ENCODE measurements around the gene C2CD2L.
"Not testable (repeated sequence)": the region's sequence is repeated elsewhere in the genome, so short reads cannot be mapped to it uniquely, and the experiment has no call there.

C2CD2L gene

DNA sequence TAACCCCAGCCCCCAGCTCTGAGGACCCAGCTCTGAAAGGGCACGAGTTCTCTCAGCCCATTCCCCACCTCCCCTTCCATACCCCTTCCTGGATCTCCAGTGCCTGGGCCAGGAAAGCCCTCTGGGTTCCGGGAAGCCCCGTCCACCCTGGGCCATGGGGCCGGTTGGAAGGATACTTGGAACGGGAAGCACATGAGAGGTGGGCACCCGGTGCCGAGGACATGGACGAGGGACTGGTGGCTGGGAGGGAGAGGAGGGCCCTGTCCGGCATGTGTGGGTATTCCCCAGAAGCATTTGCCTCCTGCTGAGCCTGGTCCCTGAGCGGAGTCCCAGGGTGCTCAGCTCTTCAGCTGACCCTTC is 9.1 kb downstream of the C2CD2L start:
- DNase-seq = no peak

DNA sequence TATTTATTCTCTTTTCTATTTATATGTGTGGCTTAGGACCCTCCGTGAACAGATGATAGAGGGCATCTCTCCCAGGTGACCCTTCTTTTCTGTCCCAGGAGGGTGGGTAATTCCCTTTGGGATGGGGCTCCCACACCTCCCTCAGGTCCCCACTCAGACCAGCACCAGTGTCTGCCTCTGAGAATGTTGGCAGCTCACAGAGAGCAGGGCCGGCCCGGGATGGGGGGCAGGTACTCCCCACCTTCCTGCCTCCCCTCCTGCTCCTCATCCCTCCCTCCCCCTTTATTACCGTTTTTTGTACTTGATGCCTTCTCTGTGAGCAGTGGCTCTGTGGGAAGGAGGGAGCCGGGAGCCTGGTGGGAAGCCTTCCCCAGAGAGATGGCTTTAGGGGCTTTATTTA is 9.5 kb downstream of the C2CD2L start:
- DNase-seq = no peak

DNA sequence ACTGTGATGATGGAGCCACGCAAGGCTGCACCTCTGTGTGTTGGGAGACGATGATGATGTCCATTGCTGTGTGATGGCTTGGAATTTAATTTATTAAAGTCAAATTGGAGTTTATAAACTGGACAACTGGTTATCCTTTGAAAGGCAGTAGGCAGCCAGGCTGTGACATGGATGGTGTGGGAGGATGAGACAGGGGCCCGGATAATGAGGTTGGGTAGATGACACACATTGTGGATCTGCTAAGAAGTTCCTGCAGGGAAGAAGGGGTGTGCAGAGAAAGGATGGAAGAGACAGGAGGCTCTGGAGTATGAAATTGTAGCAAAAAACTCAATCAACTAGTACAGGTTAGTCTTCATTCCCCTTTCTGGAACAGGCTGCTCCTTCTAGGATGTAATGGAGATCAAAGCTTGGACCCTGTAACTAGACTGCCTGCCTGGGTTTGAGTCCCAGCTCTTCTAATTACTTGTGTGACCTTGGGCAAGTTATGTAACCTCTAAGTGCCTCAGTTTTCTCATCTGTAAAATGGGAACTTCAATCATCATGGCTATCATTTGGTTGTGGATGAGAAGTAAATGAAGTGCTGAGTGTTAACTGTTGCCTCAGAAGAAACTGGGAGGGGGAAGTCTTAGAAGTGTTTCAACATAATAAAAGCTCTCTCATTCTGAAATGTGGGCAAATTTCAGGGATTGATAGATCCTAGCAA is 10.0 kb downstream of the C2CD2L start:
- DNase-seq = no peak

DNA sequence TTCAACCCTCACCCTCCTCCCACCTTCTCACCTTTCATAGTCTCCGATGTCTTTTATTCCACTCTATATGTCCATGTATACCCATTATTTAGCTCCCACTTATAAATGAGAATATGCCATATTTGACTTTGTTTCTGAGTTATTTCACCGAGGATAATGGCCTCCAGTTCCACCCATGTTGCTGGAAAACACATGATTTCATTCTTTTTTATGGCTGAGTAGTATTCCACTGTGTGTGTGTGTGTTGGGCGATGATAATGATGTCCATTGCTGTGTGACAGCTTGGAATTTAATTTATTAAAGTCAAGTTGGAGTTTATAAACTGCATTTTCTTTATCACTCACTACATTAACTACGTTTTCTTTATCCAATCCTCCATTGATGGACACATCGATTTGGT is 11.1 kb downstream of the C2CD2L start:
- DNase-seq = no peak

DNA sequence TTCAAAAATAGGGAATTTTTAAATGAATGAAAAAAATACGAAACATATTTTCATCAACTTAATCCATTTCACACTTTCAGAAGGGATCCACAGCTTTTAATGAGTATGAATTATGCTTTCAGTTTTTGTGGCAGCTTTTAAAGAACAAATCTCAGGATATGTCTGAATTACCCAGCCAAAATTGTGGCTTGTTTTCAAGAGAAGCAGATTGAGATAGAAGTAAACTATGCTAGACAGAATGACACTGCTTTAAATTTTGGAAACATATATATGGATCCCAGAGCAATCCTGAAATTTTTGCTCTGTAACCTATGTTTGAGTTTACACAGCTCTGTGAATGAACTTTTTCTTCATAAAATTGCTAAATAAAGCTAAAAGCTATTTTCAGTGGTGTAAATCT is 11.8 kb downstream of the C2CD2L start:
- DNase-seq = no peak

DNA sequence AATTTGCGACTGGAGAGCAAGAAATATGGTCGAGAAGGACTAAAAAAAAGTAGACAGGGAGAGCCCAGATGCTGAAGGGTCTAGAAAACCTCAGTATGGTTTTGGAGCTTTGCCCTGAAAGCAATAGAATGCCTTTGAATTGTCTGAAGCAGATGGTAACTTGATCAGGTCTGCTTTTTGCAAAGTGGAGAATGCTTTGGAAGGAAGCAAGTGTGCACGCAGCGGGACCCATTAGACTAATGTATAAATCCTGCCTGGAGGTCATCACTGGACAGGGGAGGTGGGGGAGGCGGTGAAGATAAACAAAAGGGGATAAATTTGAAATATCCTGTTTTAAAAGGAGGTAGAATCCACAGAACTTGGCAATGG is 13.5 kb downstream of the C2CD2L start:
- peak; percentile 48 for DNase-seq

DNA sequence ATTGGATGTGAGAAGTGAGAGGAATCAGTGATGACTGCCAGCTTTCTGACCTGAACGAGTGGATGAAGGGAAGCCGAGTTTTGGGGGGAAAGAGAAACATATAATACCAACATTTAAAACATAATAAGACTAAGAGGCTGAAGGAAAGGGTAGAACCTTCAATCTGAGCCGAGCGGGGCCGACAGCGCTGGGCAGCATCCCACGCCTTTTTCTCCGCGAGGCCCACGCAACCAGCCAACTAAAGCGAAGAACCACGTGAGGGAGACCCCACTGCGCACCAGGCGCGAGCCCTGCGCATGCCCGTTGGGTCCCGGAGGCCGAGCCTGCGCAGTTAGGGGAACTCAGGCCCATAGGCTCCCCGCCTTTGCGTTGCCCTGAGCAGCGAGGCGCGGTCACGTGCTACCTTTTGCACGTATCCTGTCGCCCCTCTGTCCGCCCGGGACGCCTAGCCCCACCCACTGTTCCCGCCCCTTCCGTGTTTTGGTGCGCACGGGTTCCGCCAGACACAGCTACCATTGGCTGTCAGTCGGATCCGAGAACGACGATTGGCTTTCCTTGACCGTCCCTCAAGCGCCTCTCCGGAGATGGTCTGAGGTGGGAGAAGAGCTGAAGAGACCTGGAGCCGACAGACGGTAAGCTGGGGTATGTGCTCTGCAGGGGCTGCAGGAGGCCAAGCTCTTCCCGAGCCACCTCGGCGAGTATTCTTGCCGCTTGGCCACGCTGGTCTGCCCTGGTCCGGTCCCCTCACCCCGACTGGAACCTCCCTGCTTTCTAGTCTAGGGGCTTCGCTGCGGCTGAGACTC is 14.1 kb downstream of the C2CD2L start, which contains the start of gene HINFP:
Gene HINFP, plus strand, starts transcription at position 573 of the 803 bp plus-strand sequence. CDS start 5,365 bp downstream, outside the sequence.
- DNase-seq = peak; percentile 100

DNA sequence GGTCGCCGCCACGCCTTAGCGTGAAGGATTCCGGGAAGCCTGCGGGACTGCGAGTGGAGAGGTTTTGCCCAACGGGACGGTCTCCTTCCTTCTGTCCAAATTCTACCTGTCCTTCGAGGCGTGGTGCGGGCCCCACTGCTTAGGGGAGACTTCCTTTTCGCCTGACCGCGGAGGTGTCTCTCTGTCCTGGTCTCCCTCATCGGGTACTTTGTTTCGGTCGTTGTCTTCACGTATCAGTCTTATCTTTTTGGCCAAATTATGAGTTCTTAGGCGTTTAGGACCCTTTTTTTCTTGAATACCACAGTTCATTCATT is 14.6 kb downstream of the C2CD2L start:
- DNase-seq = no peak

DNA sequence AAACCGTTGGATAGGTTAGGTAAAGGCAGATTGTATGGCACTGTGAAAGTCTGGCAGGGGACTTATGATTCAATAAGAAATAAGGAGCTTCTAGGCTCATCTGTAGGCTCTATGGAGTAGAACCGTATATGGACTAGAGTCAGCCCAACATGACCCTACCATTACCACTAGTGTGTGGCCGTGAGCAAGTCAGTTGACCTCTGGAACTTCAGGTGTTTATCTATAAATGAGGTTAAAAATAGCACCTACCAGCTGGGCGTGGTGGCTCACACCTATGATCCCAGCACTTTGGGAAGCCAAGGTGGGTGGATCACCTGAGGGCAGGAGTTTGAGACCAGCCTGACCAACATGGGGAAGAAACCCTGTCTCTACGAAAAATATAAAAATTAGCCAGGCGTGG is 18.7 kb downstream of the C2CD2L start:
- no peak for DNase-seq

DNA sequence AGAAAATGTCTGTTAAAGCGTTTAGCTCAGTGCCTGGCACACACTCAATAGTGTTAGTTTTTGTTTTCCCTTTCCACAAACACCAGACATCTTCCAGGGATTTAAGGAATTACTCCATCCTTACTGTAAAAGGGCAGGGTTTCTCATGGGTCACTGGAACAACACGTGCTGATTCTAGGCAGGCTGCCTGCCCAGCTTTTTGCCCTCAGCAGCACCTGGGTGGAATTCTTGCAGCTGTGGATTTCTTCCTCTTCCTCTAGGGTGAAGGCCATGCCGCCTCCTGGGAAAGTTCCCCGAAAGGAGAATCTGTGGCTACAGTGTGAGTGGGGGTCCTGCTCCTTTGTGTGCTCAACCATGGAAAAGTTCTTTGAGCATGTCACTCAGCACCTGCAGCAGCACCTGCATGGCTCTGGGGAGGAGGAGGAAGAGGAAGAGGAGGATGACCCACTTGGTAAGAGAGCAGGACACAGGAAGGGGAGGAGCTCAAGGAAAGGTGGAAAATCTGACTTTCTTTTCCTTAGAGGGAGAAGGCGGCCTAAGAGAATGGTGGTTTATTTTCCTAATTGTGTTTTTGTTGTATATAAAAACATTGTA is 19.6 kb downstream of the C2CD2L start:
- no peak for DNase-seq

DNA sequence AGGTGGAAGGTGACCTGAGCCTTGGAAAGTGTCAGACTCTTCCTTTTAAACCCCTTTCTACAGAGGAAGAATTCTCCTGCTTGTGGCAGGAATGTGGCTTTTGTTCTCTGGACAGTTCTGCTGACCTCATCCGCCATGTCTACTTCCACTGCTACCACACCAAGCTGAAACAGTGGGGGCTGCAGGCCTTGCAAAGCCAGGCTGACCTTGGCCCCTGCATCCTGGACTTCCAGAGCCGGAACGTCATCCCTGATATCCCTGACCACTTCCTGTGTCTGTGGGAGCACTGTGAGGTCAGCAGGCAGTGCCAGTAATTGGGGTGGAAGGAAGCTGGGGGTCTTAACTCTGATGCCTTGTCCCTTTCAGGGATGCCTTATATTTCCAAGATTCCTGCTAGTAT is 23.5 kb downstream of the C2CD2L start:
- no peak for DNase-seq

DNA sequence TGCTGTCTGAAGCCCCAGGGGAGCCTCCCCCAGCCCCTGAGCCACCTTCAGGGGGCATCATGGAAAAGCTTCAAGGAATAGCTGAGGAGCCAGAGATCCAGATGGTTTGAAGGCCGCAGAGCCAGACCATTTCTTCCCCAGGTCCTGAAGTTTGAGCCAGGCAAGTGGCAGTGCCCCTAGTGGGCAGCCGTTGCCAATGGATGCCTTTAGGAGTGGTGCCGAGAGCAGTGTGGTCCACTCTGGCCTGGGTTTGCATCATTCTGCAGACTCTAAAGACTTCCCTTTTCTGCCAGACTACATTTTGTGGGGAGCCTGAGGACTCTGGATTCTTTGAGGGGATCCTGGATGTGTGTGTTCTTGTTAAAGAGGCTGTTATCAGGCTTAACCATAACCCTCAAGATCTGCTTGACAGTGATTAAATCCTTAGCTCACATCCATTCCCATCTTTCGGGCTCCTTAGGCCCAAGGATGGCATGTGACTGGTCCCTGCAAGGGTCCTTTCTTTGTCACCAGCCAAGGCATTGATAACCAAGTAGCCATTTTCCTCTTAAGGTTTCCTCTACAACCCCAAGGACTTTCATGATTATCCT is 27.3 kb downstream of the C2CD2L start:
- no peak for DNase-seq

DNA sequence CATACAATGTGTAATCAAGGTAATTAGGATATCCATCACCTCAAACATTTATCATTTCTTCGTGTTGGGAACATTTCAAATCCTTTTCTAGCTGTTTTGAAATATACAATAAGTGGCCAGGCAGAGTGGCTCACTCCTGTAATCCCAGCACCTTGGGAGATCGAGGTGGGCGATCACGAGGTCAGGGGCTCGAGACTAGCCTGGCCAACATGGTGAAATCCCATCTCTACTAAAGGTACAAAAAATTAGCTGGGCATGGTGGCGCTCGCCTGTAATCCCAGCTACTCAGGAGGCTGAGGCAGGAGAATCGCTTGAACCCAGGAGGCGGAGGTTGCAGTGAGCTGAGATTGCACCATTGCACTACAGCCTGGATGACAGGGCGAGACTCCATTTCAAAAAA is 32.1 kb downstream of the C2CD2L start:
- not testable (repeated sequence) for DNase-seq

DNA sequence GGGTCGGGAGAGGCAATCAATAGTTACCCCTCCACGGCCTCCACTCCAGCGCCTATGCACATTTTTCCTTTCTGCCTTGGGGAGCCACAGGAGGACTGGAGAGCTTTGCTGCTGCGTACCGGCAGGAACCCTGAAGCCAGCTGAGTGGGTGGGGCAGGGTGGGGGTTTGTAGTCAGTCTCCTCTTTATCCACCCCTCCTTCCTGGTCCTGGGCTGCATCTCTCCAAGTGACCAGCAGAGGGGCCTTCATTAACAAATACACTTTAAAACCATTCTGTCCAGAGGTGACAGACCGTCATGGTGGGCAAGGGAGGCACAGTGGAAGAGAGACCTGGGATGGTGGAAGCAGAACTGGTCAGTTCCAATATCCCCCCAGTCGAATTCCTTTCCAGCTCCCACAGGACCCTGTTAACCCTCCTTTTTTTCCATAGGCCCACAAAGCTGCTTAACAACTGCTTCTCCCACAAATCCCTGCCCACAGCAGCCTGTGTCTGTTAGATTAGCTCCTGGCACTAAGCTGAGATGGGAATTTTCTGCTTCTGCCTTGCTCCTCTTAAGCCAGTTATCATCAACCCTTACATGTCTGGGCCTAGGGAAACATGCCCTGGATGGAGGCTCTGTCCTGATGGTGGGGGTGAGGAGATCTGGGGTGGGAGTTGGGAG is 37.8 kb downstream of the C2CD2L start:
- peak; percentile 67 for DNase-seq

DNA sequence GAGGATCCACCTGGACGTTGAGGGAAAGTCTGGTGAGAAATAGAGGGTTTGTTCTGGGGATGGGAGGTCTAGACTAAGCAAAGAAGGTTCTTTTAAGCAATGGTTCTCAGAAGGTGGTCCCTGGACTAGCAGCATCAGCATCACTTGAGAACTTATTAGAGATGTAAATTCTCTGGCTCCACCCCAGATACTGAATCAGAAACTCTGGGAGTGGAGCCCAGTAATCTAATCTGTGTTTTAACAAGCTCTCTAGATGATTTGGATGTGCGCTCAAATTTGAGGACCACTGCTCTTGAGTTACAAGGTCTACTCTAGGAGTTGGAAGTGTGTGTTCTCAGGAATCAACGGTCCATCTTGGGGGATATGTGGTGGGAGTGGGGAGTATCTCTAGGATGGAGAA is 38.4 kb downstream of the C2CD2L start:
- DNase-seq = no peak

DNA sequence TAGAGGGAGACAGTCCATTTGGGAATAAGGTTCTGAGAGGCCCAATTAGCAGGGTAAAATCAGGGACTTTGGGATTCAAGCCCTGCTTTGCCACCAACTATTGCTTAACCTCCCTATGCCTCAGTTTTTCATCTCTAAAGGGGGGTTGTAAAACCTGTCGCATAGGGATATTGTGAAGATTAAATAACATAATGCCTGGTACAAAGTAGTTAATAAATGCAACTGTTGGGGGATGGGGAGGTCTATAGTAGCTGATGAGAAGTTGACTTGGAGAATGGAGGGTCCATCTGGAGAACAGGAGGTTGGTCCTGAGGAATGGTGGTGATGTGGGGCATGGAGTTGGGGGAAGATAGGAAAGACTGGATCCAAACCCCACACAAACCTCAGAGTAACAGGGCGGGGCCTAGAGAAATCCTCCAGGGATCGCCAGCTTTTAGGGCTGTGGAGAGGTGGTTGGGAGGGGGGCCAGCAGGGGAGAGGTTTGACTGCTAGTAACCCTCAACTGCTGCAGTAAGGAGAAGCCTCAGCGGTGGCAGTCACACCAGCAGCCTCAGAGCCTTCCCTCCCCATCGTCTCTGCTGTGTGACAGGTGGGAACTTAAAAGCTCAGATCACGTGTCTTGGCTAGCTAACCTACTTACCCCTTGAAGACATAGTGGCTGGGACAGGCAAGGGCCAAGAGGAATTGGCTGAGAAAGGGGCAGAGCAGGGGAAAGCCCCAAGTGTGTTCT is 40.6 kb downstream of the C2CD2L start:
- DNase-seq = no peak

DNA sequence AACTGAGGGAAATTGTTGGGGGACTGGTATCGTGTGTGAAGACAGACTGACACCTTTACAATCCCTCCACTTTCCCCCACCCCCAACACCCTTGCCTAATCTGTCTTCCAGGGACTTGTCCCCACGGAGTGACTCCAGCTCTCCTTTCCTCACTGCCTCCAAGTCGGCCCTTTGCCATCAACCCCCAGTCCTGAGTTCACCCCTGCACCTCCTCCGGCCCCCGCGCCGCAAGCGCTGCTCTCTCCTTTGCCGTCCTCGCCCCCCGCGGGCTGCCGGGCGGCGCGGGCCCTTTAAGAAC is 41.5 kb downstream of the C2CD2L start:
- no peak for DNase-seq

DNA sequence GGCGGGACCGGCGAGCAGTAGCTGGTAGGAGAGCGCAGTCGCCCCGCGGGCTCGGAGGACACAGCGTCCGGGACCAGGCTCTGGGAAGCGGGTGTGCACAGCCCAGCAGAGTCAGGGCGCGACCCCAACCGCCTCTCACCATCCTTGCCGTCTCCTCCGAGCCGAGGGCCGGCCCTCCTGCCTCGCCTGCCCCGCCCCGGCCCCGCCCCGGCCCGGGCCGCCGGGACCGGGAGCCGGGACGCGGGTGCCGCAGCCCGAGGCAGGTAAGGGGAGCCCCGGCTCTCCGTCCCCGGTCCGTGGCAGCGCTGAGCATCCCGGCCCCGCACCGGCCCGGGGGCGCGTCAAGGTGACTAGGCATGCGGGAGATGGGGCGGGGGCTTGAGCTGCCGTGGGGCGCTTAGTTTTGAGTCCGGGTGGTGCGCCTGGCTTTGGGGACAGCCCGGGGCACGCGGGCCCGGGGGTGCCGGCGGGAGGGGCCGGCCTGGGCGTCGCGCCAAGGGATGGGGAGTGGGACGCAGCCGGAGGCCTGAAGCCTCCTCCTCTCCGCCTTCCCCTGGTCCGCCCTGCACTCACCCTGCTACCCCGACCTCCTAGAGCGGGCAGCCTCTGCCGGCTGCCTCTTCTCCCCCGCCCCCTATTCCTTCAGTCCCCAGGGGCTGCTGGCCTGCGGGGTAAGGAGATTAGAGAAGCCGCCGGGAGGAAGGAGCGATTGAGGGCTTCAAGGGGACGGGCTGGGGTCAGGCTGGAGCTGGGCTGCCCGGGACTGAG is 42.1 kb downstream of the C2CD2L start, which contains the start of gene ABCG4:
Gene ABCG4, plus strand, starts transcription at position 35 of the 768 bp plus-strand sequence. CDS start 914 bp downstream, outside the sequence.
- no peak for DNase-seq

DNA sequence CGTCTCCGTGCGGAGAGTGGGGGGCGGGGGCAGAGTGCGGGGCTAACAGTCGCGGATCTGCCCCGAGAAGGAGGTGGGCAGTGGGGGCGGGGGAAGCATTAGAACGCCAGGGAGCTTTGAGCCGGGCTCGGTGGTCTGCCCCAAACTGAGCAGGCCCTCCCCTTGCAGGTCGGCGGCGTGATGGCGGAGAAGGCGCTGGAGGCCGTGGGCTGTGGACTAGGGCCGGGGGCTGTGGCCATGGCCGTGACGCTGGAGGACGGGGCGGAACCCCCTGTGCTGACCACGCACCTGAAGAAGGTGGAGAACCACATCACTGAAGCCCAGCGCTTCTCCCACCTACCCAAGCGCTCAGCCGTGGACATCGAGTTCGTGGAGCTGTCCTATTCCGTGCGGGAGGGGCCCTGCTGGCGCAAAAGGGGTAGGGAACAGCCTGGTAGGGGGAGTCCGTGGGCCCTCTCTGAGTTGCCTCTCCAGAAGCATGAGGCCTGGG is 42.7 kb downstream of the C2CD2L start:
- no peak for DNase-seq

DNA sequence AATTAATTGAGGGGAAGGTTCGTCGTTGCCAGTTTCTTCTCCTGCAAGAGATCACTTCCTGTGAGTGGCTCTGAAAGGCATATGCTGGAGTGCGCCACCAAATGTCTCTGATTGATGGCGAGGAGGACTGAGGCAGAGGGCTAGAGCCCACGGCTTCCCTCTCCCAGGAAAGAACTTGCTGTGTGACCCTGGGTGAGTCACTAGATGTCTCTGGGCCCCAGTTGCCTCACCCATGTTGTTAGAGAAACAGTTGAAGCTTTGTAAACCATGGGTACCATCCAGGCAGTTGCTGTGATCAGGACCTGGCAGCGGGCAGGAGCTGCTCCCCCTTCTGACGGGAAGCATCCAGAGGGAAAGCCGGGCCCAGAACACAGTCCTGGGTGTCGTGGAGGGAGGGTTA is 44.9 kb downstream of the C2CD2L start:
- no peak for DNase-seq

DNA sequence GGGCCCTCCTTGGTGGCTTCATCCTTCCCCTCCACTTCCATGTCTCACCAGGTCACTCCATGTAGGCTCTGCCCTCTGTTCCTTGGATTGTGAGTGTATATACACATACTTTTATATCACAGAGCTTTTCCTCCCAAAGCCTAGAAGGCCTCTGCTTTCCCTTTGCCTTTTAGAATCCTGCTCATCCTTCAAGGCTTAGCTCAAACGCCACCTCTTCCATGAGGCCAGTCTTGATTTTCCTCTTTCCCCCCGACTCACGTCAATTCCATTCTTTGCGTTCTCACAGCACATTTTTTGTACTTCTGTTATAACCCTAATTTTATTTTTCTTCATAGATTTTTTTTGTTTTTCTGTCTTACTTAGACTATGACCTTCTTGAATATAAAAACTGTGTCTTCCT is 45.5 kb downstream of the C2CD2L start:
- DNase-seq = no peak

All from left hindlimb (tissue), 1 donor.